Endodermal cell (in vitro differentiated cells): Measurements from ENCODE around the gene SPON1. TPM values are rescaled to one million over a fixed set of nuclear protein-coding genes. Genes with fewer than 3 reads are reported as not detected.

Experiments
- DNase-seq: peaks from one replicate; pipeline ENCODE4 v3.0.0-alpha.2; 2017
- H3K27ac ChIP-seq: 2 replicates; pipeline ENCODE4 v1.5.1; 2013; ENCODE audit warnings: mild to moderate bottlenecking, low read depth, low read length, moderate library complexity
- H3K27me3 ChIP-seq: 2 replicates; pipeline ENCODE4 v1.6.1; 2013; ENCODE audit warnings: mild to moderate bottlenecking, low read length, moderate library complexity; ENCODE audit not compliant: insufficient read depth, control insufficient read depth, poor library complexity, severe bottlenecking
- H3K36me3 ChIP-seq: 2 replicates; pipeline ENCODE4 v1.7.0; 2013; ENCODE audit warnings: mild to moderate bottlenecking, low read length, moderate library complexity; ENCODE audit not compliant: control insufficient read depth, insufficient read depth
- H3K4me1 ChIP-seq: one replicate; pipeline ENCODE4 v1.7.0; 2013; ENCODE audit warnings: low read length; ENCODE audit not compliant: control insufficient read depth, insufficient read depth
- H3K4me3 ChIP-seq: 2 replicates; pipeline ENCODE4 v1.5.1; 2013; ENCODE audit warnings: mild to moderate bottlenecking, low read length, moderate library complexity
- H3K9ac ChIP-seq: 2 replicates; pipeline ENCODE4 v1.6.1; 2013; ENCODE audit warnings: mild to moderate bottlenecking, low read length, moderate library complexity; ENCODE audit not compliant: poor library complexity, severe bottlenecking; ENCODE audit errors: extremely low read depth
- H3K9me3 ChIP-seq: 2 replicates; pipeline ENCODE4 v1.6.1; 2013; ENCODE audit warnings: mild to moderate bottlenecking, low read length, moderate library complexity; ENCODE audit not compliant: control insufficient read depth
- H3K27ac Mint-ChIP-seq: 2 replicates; pipeline ENCODE4 v1.8.0; 2020; ENCODE audit warnings: mixed read lengths
- H3K27me3 Mint-ChIP-seq: 2 replicates; pipeline ENCODE4 v1.8.0; 2021; ENCODE audit warnings: mild to moderate bottlenecking, mixed read lengths; ENCODE audit not compliant: insufficient read depth
- H3K36me3 Mint-ChIP-seq: 2 replicates; pipeline ENCODE4 v1.8.0; 2020; ENCODE audit warnings: low read depth, mixed read lengths
- H3K4me1 Mint-ChIP-seq: 2 replicates; pipeline ENCODE4 v1.8.0; 2020; ENCODE audit warnings: mixed read lengths
- H3K4me3 Mint-ChIP-seq: 2 replicates; pipeline ENCODE4 v1.8.0; 2020; ENCODE audit warnings: mild to moderate bottlenecking, moderate library complexity, mixed read lengths
- H3K9me3 Mint-ChIP-seq: 2 replicates; pipeline ENCODE4 v1.8.0; 2020; ENCODE audit warnings: mild to moderate bottlenecking, mixed read lengths
- CTCF ChIP-seq: fragments of 200-600 bp; sonication (generic); conservative IDR thresholded peaks from 2 replicates; pipeline ENCODE4 v1.5.0; 2021; ENCODE audit warnings: antibody characterized with exemption, mild to moderate bottlenecking
- WGBS, 2 experiments: methylation state at CpG; one replicate each; pipeline versions ENCODE4 v1.1.5 to v1.1.7; 2013; ENCODE audit warnings: missing lambda C conversion rate in 2 of 2, mixed read lengths in 1 of 2; ENCODE audit not compliant: insufficient coverage in 1 of 2, insufficient read length in 1 of 2; 5-methylcytosine and 5-hydroxymethylcytosine counted together
- total RNA-seq, 2 donors: library from RNA; stranded (reverse); fragmentation: NEBNext Ultra II Directional in 1 of 2; extraction: Animal tissue kit (Norgen Biotek cat#: 25700) in 1 of 2; gene quantifications; 2 replicates in 1 of 2; 3 replicates in 1 of 2; pipeline ENCODE4 v1.2.1, GENCODE V29; 2021

SPON1 gene
- total RNA-seq, 2 donors from 2014 or later: 0.13 to 1.6 TPM

- DNase-seq: no peak
- no peaks in the 10 kb centered on the region for H3K4me1 Mint-ChIP-seq
- H3K4me3 ChIP-seq: no peak overlapping the region
- no peaks in the 10 kb centered on the region for H3K27me3 Mint-ChIP-seq
- H3K9me3 Mint-ChIP-seq: peaks cover 18% of the 10 kb centered on the region
- no peaks in the 10 kb centered on the region for H3K36me3 ChIP-seq
- TF ChIP-seq CTCF: no peak
- no peaks in the 10 kb centered on the region for H3K4me1 ChIP-seq
- no peaks in the 10 kb centered on the region for H3K36me3 Mint-ChIP-seq
- H3K27ac Mint-ChIP-seq: no peak overlapping the region
- H3K27ac ChIP-seq: no peak overlapping the region
- H3K9ac ChIP-seq: no peak overlapping the region
- no peaks in the 10 kb centered on the region for H3K27me3 ChIP-seq
- no peak overlapping the region for H3K4me3 Mint-ChIP-seq
- WGBS, 2 experiments: 92% methylated on average over 2 of the region's 2 CpGs; no CpG with 5 or more reads in 1 of the 2 experiments
- H3K9me3 ChIP-seq: peaks cover 14% of the 10 kb centered on the region
Measured at GRCh38 chr11:14001597-14001996, 39.1 kb downstream of the SPON1 start.

GRCh38 chr11:14007566-14007965 lies 45.0 kb downstream of the SPON1 start:
- Histone ChIP-seq H3K9ac (no peak overlapping the region), H3K9me3 (peaks cover 6% of the 10 kb centered on the region), H3K36me3 (no peaks in the 10 kb centered on the region), H3K27ac (no peak overlapping the region), H3K4me1 (no peaks in the 10 kb centered on the region), H3K4me3 (no peak overlapping the region), H3K27me3 (no peaks in the 10 kb centered on the region)
- TF ChIP-seq CTCF: no peak
- H3K36me3 Mint-ChIP-seq: no peaks in the 10 kb centered on the region
- H3K27me3 Mint-ChIP-seq: no peaks in the 10 kb centered on the region
- peaks cover 18% of the 10 kb centered on the region for H3K9me3 Mint-ChIP-seq
- no peak for DNase-seq
- 92 to 93% methylated on average over 4 to 6 of the region's 6 CpGs for WGBS, 2 experiments
- H3K4me1 Mint-ChIP-seq: no peaks in the 10 kb centered on the region
- no peak overlapping the region for H3K27ac Mint-ChIP-seq
- H3K4me3 Mint-ChIP-seq: no peak overlapping the region

- peaks cover 6% of the 10 kb centered on the region for H3K9me3 ChIP-seq
Measured at GRCh38 chr11:14010665-14011064, 48.1 kb downstream of the SPON1 start.

More at GRCh38 chr11:14010665-14011064, 48.1 kb downstream of the SPON1 start:
- Mint-ChIP-seq H3K36me3 (no peaks in the 10 kb centered on the region), H3K27me3 (no peaks in the 10 kb centered on the region), H3K4me3 (no peak overlapping the region), H3K27ac (no peak overlapping the region), H3K4me1 (peaks cover 2% of the 10 kb centered on the region), H3K9me3 (peaks cover 18% of the 10 kb centered on the region)
- Histone ChIP-seq H3K27ac (no peak overlapping the region), H3K4me3 (no peak overlapping the region), H3K27me3 (no peaks in the 10 kb centered on the region), H3K9ac (no peak overlapping the region), H3K36me3 (no peaks in the 10 kb centered on the region), H3K4me1 (no peaks in the 10 kb centered on the region)
- DNase-seq: no peak
- TF ChIP-seq CTCF: no peak
- 95 to 100% methylated on average over 1 to 3 of the region's 3 CpGs for WGBS, 2 experiments
